ENCODE results near the gene PACS2. TPM values are rescaled to one million over a fixed set of nuclear protein-coding genes. Genes with fewer than 3 reads are reported as not detected.
A peak's percentile ranks its signal among the peaks of the same experiment; 100 is the strongest.
"Not testable (repeated sequence)": the region's sequence is repeated elsewhere in the genome, so short reads cannot be mapped to it uniquely, and the experiment has no call there.

The PACS2 gene
- total RNA-seq, 1 experiment from 2014 or later: 100 TPM

- Mint-ChIP-seq H3K27me3 (ENCODE audit: low read depth) (no peaks in the 10 kb centered on the region), H3K4me1 (peaks cover 15% of the 10 kb centered on the region), H3K4me3 (no peak overlapping the region), H3K9me3 (no peaks in the 10 kb centered on the region), H3K27ac (peak overlapping the region; percentile 80), H3K36me3 (peaks cover 4% of the 10 kb centered on the region; the same call in 1 of the 2 replicates)
- ChIA-PET CTCF (interaction anchor here (0.6 to 2.4 kb wide), 22 partner anchors 8 to 289 kb away, joined by 3 to 15 read pairs (median 5); partner anchors contain the start of genes BRF1, BTBD6 and PACS2), POLR2A (interaction anchor here (1.7 kb wide), 1 partner anchor 21 kb away, joined by 9 read pairs; the partner anchor contains the start of gene PACS2)
- DNase-seq (ENCODE audit: low spot score) (no peak), ATAC-seq (peak; percentile 65)
- TF ChIP-seq FOXP1 (CRISPR knock-in tag; IDR thresholded peaks at IDR 0.05; ENCODE audit: borderline replicate concordance) (0 out of 2 replicates have a peak, but pooled peaks have one; percentile 10), PRRX2 (CRISPR knock-in tag; IDR thresholded peaks at IDR 0.05) (no peak)
Measured at GRCh38 chr14:105334383-105335230, 20.1 kb downstream of the PACS2 start.

DNA sequence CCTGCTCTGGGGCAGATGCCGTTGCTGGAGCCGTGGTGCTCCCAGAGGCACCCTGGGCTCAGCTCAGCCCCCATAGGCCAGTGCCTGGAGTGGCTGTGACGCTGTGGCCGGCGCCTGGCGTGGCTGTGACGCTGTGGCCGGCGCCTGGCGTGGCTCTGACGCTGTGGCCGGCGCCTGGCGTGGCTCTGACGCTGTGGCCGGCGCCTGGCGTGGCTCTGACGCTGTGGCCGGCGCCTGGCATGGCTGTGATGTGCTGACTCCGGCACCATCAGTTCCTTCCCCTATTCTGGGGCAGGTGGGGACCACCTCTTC is 20.6 kb downstream of the PACS2 start:
- H3K9me3 Mint-ChIP-seq; DNase-seq (ENCODE audit: low spot score); H3K4me3 Mint-ChIP-seq; ATAC-seq; H3K36me3 Mint-ChIP-seq; H3K27ac Mint-ChIP-seq; H3K27me3 Mint-ChIP-seq (ENCODE audit: low read depth): not testable (repeated sequence)
- peaks cover 16% of the 10 kb centered on the region for H3K4me1 Mint-ChIP-seq
- POLR2A ChIA-PET: interaction anchor here (1.7 kb wide), 1 partner anchor 21 kb away, joined by 9 read pairs; the partner anchor contains the start of gene PACS2
- CTCF ChIA-PET: interaction anchor here (1.4 to 2.4 kb wide), 6 partner anchors 17 to 128 kb away, joined by 4 to 15 read pairs (median 8); partner anchors contain the start of genes BRF1 and BTBD6

DNA sequence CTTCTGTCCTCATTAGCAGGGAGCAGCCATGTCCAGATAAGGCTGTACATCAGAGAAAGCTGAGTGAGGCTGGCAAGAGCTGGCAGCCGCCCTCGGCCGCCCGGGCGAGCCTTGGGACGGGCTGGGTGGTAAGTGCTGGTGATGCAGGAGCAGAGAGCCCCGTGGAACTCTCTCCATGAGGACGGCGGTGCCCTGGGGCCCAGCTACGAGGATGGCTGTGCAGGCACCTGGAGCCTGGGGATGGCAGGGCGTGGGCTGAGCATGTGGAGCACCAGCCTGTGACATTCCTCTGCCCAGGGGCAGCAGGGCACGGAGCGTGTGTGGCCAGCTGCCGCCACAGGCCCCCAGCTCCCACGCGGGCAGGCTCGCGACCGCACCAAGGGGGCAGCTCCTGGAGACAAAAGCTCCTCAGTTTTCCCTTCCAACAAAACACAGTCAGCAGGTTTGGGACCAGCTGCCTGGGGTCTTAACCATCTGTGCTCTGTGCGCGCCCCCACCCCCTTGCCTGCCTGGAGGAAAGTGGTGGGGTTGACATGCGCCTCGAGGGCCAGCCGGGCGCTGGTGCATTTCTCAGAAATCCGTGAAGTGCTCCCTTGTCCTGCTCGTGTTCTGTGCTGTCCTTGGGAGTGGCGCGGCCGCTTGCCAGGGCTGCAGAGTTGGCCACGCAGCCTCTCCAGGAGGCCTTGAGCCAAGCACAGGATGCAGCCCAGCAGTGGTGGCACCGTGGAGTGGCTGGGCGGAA is 21.4 kb downstream of the PACS2 start:
- Mint-ChIP-seq H3K4me3 (no peak overlapping the region), H3K4me1 (peaks cover 11% of the 10 kb centered on the region), H3K9me3 (no peaks in the 10 kb centered on the region), H3K27me3 (ENCODE audit: low read depth) (no peaks in the 10 kb centered on the region), H3K27ac (no peak overlapping the region), H3K36me3 (peaks cover 4% of the 10 kb centered on the region; the same call in 1 of the 2 replicates)
- ChIA-PET POLR2A (no interaction called here), CTCF (interaction anchor here (0.6 kb wide), 1 partner anchor 92 kb away, joined by 3 read pairs; no protein-coding TSS in a partner anchor)
- ATAC-seq (no peak), DNase-seq (ENCODE audit: low spot score) (no peak)
- TF ChIP-seq NFATC4 (CRISPR knock-in tag; IDR thresholded peaks at IDR 0.05): no peak
- no peak for TF ChIP-seq E2F4 (CRISPR knock-in tag; IDR thresholded peaks at IDR 0.05; ENCODE audit: borderline replicate concordance, low read depth)
- TF ChIP-seq, protein P1, sequence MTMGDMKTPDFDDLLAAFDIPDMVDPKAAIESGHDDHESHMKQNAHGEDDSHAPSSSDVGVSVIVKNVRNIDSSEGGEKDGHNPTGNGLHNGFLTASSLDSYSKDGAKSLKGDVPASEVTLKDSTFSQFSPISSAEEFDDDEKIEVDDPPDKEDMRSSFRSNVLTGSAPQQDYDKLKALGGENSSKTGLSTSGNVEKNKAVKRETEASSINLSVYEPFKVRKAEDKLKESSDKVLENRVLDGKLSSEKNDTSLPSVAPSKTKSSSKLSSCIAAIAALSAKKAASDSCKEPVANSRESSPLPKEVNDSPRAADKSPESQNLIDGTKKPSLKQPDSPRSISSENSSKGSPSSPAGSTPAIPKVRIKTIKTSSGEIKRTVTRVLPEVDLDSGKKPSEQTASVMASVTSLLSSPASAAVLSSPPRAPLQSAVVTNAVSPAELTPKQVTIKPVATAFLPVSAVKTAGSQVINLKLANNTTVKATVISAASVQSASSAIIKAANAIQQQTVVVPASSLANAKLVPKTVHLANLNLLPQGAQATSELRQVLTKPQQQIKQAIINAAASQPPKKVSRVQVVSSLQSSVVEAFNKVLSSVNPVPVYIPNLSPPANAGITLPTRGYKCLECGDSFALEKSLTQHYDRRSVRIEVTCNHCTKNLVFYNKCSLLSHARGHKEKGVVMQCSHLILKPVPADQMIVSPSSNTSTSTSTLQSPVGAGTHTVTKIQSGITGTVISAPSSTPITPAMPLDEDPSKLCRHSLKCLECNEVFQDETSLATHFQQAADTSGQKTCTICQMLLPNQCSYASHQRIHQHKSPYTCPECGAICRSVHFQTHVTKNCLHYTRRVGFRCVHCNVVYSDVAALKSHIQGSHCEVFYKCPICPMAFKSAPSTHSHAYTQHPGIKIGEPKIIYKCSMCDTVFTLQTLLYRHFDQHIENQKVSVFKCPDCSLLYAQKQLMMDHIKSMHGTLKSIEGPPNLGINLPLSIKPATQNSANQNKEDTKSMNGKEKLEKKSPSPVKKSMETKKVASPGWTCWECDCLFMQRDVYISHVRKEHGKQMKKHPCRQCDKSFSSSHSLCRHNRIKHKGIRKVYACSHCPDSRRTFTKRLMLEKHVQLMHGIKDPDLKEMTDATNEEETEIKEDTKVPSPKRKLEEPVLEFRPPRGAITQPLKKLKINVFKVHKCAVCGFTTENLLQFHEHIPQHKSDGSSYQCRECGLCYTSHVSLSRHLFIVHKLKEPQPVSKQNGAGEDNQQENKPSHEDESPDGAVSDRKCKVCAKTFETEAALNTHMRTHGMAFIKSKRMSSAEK (CRISPR knock-in tag; IDR thresholded peaks at IDR 0.05; ENCODE audit: borderline replicate concordance): no peak
- TF ChIP-seq CREM (CRISPR knock-in tag; IDR thresholded peaks at IDR 0.05): no peak
- TF ChIP-seq, protein P2, sequence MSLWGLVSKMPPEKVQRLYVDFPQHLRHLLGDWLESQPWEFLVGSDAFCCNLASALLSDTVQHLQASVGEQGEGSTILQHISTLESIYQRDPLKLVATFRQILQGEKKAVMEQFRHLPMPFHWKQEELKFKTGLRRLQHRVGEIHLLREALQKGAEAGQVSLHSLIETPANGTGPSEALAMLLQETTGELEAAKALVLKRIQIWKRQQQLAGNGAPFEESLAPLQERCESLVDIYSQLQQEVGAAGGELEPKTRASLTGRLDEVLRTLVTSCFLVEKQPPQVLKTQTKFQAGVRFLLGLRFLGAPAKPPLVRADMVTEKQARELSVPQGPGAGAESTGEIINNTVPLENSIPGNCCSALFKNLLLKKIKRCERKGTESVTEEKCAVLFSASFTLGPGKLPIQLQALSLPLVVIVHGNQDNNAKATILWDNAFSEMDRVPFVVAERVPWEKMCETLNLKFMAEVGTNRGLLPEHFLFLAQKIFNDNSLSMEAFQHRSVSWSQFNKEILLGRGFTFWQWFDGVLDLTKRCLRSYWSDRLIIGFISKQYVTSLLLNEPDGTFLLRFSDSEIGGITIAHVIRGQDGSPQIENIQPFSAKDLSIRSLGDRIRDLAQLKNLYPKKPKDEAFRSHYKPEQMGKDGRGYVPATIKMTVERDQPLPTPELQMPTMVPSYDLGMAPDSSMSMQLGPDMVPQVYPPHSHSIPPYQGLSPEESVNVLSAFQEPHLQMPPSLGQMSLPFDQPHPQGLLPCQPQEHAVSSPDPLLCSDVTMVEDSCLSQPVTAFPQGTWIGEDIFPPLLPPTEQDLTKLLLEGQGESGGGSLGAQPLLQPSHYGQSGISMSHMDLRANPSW (CRISPR knock-in tag; conservative IDR thresholded peaks at IDR 0.05; ENCODE audit: low read depth): no peak
- TF ChIP-seq FOXJ3 (CRISPR knock-in tag; IDR thresholded peaks at IDR 0.05; ENCODE audit: borderline replicate concordance): no peak
- TF ChIP-seq ZNF423 (CRISPR knock-in tag; IDR thresholded peaks at IDR 0.05): no peak
- TF ChIP-seq JAZF1 (CRISPR knock-in tag; IDR thresholded peaks at IDR 0.05): no peak
- TF ChIP-seq MAX (CRISPR knock-in tag; IDR thresholded peaks at IDR 0.05): no peak
- TF ChIP-seq ZNF121 (CRISPR knock-in tag; IDR thresholded peaks at IDR 0.05): no peak
- no peak for TF ChIP-seq JUN (CRISPR knock-in tag; IDR thresholded peaks at IDR 0.05)
- TF ChIP-seq GTF2I (CRISPR knock-in tag; conservative IDR thresholded peaks at IDR 0.05): no peak
- TF ChIP-seq AR (CRISPR knock-in tag; IDR thresholded peaks at IDR 0.05): no peak
- no peak for TF ChIP-seq SOX15 (CRISPR knock-in tag; IDR thresholded peaks at IDR 0.05)
